ENCODE data around the gene PTPN23. TPM values are rescaled to one million over a fixed set of nuclear protein-coding genes. Genes with fewer than 3 reads are reported as not detected.

PTPN23 gene, protein sequence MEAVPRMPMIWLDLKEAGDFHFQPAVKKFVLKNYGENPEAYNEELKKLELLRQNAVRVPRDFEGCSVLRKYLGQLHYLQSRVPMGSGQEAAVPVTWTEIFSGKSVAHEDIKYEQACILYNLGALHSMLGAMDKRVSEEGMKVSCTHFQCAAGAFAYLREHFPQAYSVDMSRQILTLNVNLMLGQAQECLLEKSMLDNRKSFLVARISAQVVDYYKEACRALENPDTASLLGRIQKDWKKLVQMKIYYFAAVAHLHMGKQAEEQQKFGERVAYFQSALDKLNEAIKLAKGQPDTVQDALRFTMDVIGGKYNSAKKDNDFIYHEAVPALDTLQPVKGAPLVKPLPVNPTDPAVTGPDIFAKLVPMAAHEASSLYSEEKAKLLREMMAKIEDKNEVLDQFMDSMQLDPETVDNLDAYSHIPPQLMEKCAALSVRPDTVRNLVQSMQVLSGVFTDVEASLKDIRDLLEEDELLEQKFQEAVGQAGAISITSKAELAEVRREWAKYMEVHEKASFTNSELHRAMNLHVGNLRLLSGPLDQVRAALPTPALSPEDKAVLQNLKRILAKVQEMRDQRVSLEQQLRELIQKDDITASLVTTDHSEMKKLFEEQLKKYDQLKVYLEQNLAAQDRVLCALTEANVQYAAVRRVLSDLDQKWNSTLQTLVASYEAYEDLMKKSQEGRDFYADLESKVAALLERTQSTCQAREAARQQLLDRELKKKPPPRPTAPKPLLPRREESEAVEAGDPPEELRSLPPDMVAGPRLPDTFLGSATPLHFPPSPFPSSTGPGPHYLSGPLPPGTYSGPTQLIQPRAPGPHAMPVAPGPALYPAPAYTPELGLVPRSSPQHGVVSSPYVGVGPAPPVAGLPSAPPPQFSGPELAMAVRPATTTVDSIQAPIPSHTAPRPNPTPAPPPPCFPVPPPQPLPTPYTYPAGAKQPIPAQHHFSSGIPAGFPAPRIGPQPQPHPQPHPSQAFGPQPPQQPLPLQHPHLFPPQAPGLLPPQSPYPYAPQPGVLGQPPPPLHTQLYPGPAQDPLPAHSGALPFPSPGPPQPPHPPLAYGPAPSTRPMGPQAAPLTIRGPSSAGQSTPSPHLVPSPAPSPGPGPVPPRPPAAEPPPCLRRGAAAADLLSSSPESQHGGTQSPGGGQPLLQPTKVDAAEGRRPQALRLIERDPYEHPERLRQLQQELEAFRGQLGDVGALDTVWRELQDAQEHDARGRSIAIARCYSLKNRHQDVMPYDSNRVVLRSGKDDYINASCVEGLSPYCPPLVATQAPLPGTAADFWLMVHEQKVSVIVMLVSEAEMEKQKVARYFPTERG (N-terminal part only)
- total RNA-seq, result 100 to 1,000 TPM in 1 of 4 donors, 10 to 100 TPM in 3; 45.9 to 135 (median 61.1) TPM

DNA sequence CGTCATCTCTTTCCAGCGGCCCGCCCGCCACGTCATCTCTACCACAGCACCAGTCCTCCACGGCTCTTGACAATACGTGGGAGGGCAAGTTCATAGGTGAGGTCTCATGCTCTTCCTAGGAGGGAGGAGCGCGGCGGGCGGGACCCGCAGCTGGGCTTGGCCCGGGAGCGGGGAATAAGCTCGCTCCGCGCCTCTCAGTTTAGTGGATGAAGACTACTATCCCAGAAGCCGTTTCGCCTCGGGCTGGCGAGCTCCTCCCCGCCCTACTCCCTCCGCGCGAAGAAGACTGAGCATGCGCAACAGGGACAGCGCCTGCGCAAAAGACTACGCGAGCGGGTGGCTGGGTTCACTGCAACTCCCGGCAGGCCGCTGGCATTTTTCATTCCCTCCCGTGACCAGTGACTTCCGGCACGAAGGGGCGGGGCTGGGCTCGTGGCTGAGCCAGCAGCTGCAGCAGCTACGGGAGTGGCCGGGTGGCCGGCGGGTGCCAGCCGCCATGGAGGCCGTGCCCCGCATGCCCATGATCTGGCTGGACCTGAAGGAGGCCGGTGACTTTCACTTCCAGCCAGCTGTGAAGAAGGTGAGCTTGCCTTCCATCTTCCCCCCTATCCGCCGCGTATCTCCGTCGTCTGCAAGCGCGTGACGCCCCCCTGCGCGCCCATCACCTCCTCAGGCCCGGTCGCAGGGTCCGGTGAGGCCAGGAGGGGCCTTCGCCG is at the start of gene PTPN23:
PTPN23 (plus strand) TSS at position 421 of the 716 bp plus-strand sequence; CDS start at position 497, 76 bp downstream.
- Histone ChIP-seq H3K4me3 (peak within 1 kb of the TSS; percentile 90), H3K9me3 (no peaks in the 10 kb centered on the region), H3K27me3 (no peaks in the 10 kb centered on the region), H3K36me3 (no peaks in the 10 kb centered on the region), H3K27ac (peak within 1 kb of the TSS; percentile 95), H3K4me1 (peaks cover 41% of the 10 kb centered on the region)
- peak; percentile 99 to 100 for DNase-seq (ENCODE audit: low spot score in 2 of 2)
- WGBS, result 0% methylated on average over 35 of the region's 61 CpGs
- TF ChIP-seq, protein P1, sequence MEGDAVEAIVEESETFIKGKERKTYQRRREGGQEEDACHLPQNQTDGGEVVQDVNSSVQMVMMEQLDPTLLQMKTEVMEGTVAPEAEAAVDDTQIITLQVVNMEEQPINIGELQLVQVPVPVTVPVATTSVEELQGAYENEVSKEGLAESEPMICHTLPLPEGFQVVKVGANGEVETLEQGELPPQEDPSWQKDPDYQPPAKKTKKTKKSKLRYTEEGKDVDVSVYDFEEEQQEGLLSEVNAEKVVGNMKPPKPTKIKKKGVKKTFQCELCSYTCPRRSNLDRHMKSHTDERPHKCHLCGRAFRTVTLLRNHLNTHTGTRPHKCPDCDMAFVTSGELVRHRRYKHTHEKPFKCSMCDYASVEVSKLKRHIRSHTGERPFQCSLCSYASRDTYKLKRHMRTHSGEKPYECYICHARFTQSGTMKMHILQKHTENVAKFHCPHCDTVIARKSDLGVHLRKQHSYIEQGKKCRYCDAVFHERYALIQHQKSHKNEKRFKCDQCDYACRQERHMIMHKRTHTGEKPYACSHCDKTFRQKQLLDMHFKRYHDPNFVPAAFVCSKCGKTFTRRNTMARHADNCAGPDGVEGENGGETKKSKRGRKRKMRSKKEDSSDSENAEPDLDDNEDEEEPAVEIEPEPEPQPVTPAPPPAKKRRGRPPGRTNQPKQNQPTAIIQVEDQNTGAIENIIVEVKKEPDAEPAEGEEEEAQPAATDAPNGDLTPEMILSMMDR (IDR thresholded peaks at IDR 0.05), result no peak
- no peak for TF ChIP-seq EP300 (IDR thresholded peaks at IDR 0.05)
- peak; percentile 22 to 93 (median 76) for TF ChIP-seq POLR2AphosphoS5 (IDR thresholded peaks at IDR 0.05)
- TF ChIP-seq POLR2A (IDR thresholded peaks at IDR 0.05), result peak; percentile 15 to 73

DNA sequence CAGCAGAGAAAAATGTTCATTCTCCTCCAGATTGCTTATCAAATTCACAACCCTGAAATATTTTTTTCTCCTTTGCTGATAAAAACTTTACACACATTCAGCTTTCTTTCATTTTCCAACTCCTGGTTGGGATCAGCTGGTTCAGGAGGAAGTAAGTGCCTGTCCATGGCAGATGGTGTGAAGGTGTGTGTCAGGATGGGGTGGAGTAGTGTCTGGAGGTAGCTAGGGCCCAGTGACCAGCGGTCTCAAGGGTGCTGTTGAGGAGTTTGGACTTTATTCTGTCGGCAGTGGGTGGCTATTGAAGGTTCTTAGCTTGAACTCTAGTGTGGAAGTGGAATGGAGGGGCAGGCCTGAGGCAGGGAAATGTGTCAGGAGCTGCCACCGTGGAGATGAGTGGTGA is 46.9 kb upstream of the PTPN23 start:
- Histone ChIP-seq H3K9me3 (no peaks in the 10 kb centered on the region), H3K36me3 (peaks cover 83% of the 10 kb centered on the region), H3K27ac (no peak overlapping the region), H3K4me3 (no peak overlapping the region), H3K4me1 (no peaks in the 10 kb centered on the region), H3K27me3 (no peaks in the 10 kb centered on the region)
- no peak for TF ChIP-seq EP300 (IDR thresholded peaks at IDR 0.05)
- TF ChIP-seq POLR2A (IDR thresholded peaks at IDR 0.05), result no peak
- TF ChIP-seq, protein P1 (IDR thresholded peaks at IDR 0.05), result no peak
- no peak for TF ChIP-seq POLR2AphosphoS5 (IDR thresholded peaks at IDR 0.05)
- no peak for DNase-seq (ENCODE audit: low spot score in 2 of 2)
- WGBS, result 67% methylated on average over 3 of the region's 3 CpGs

DNA sequence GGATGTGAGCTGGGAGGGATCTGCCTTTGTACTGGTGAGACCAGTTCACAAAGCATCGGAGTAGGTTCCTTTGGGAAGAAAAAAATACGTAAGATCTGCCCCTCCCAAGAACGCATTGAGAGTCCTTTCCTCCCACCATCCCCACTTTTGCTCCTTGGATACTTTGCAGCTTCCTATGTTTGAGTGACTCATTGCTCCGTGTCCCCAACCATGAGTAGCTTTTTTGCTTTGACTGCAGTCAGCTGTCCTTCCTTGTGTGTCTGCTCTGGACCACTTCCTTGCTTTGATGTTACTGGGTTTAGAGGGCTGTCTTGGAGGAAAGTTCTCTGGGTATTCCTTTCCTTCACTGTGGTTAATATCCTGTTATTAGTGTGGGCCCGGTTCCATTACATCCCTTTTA is 43.2 kb upstream of the PTPN23 start:
- 88% methylated on average over 5 of the region's 5 CpGs for WGBS
- Histone ChIP-seq H3K4me3 (no peak overlapping the region), H3K4me1 (no peaks in the 10 kb centered on the region), H3K27ac (no peak overlapping the region), H3K27me3 (no peaks in the 10 kb centered on the region), H3K9me3 (no peaks in the 10 kb centered on the region), H3K36me3 (peaks cover 84% of the 10 kb centered on the region)
- DNase-seq (ENCODE audit: low spot score in 2 of 2), result no peak
- TF ChIP-seq POLR2A (IDR thresholded peaks at IDR 0.05), result no peak
- TF ChIP-seq, protein P1 (IDR thresholded peaks at IDR 0.05), result no peak
- no peak for TF ChIP-seq EP300 (IDR thresholded peaks at IDR 0.05)
- no peak for TF ChIP-seq POLR2AphosphoS5 (IDR thresholded peaks at IDR 0.05)

DNA sequence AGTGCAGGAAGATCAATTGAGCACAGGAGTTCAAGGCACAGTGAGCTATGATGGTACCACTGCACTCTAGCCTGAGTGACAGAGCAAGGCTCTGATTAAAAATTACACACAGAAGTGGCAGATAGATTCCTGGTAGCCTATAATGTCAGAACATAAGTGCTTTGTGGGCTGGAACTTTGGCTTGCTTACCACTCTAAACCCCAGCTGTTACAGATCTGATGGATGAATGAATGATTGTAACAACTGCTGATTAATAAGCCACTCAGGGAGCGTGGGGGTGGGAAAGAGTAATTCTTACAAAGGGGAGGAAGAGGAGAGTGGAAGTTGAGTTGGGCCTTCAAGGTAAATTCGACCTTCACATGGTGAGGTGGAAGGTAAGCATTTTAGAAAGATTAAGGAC is 40.9 kb upstream of the PTPN23 start:
- Histone ChIP-seq H3K9me3 (no peaks in the 10 kb centered on the region), H3K4me3 (no peak overlapping the region), H3K27ac (no peak overlapping the region), H3K27me3 (no peaks in the 10 kb centered on the region), H3K36me3 (peaks cover 84% of the 10 kb centered on the region), H3K4me1 (no peaks in the 10 kb centered on the region)
- TF ChIP-seq POLR2A (IDR thresholded peaks at IDR 0.05), result no peak
- TF ChIP-seq, protein P1 (IDR thresholded peaks at IDR 0.05), result no peak
- TF ChIP-seq POLR2AphosphoS5 (IDR thresholded peaks at IDR 0.05), result no peak
- TF ChIP-seq EP300 (IDR thresholded peaks at IDR 0.05), result no peak
- 96% methylated on average over 2 of the region's 2 CpGs for WGBS
- DNase-seq (ENCODE audit: low spot score in 2 of 2), result no peak
